NCI-H2081 (cell line): Measurements from ENCODE around the gene IQGAP2.

Experiments
- DNase-seq, 2 experiments: peaks; one replicate each; lab custom pipeline; 2025; lab: John Stamatoyannopoulos, UW

The IQGAP2 gene

GRCh38 chr5:76755779-76756637 is 352.9 kb downstream of the IQGAP2 start:
- no peak for DNase-seq

- DNase-seq = no peak
These were observed 354.0 kb downstream of the IQGAP2 start for GRCh38 chr5:76757049-76757448.
